SHP77 treated with DMSO at 0.1 percent for 48 hours (cell line): ENCODE data around the gene DAZAP1.
A peak's percentile ranks its signal among the peaks of the same experiment; 100 is the strongest.
"Not testable (repeated sequence)": the region's sequence is repeated elsewhere in the genome, so short reads cannot be mapped to it uniquely, and the experiment has no call there.

Source experiments
- DNase-seq: peaks from one replicate; lab custom pipeline; 2025; lab: John Stamatoyannopoulos, UW

Gene DAZAP1

DNA sequence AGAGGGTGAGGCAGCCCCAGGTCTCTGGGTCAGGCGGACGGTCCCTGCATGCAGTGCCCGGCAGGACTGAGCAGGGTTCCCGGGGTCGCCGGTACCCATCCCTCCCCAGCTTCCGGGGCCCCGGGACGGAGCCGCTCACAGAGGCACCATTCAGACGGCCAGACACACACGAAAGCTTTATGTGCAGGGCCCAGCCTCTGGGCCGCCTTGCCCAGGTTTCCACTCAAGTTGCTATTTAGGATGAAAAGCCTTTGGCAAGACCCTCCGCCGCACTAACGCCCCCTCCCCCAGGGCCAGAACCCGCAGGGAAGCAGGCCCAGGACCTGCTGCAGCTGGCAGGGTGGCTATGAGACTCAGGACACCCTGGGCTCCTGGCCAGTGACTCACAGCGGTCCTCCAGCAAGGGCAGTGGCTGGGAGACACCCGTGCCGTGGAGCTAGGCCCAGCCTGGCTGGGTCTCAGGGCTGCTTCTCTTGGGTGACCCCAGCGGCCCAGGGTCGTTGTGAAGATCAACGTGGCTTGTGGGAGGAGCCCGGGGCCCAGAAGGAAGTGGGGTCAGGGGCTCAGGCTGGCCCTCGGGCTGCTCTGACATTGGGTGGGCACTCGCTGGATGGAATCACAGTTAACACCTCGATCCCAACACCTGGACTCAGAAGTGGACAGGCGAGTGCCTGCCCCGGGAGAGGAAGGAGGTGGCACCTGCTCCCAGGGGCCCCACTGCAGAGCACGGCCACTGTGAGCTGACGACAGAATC lies 66.8 kb downstream of the DAZAP1 start:
- DNase-seq: no peak

DNA sequence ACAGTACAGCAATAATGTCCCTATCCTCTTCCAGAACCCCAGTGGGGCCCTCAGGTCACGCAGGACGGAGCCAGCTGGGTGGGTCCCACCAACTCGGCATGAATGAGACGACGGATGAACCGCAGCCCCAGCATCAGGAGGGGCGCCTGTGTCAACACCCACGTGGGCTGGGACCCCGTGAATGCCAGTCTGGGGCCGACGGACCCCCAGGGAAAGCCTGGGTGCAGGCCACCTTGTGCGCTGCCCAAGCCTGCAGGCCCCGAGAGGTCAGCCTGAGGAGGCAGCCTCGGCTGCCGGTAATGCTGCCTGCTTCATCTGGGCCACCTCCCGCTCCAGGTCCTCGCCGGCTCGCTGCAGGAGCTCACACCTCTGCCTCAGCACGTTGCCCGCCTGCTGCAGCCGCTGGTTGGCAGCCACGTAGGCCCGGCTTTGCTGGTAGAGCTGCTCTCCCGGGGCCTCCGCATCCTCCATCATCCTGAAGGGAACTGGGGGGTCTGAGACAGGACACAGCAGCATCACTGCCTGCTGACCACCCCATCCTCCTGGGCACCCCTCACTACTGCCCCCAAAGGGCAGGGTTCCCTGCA lies 67.5 kb downstream of the DAZAP1 start:
- no peak for DNase-seq

- DNase-seq: no peak
Observed at GRCh38 chr19:1475751-1476437, 68.5 kb downstream of the DAZAP1 start.

DNA sequence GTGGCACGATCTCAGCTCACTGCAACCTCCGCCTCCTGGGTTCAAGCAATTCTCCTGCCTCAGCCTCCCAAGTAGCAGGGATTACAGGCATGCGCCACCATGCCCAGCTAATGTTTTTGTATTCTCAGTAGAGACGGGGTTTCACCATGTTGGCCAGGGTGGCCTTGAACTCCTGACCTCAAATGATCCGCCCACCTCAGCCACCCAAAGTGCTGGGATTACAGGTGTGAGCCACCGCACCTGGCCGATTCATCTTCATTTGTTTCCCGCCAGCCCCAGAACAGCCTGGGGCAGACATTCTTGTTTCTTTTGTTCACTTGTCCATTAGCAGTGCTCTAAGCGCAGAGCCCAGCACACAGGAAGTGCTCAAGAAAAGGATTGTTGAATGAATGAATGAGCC lies 69.7 kb downstream of the DAZAP1 start:
- DNase-seq: not testable (repeated sequence)

GRCh38 chr19:1478934-1479707 lies 71.7 kb downstream of the DAZAP1 start, which contains the start of gene C19orf25:
Gene C19orf25, minus strand, starts transcription at chr19:1479215. Its CDS starts 312 bp downstream, at chr19:1478903.
- peak; percentile 89 for DNase-seq

DNA sequence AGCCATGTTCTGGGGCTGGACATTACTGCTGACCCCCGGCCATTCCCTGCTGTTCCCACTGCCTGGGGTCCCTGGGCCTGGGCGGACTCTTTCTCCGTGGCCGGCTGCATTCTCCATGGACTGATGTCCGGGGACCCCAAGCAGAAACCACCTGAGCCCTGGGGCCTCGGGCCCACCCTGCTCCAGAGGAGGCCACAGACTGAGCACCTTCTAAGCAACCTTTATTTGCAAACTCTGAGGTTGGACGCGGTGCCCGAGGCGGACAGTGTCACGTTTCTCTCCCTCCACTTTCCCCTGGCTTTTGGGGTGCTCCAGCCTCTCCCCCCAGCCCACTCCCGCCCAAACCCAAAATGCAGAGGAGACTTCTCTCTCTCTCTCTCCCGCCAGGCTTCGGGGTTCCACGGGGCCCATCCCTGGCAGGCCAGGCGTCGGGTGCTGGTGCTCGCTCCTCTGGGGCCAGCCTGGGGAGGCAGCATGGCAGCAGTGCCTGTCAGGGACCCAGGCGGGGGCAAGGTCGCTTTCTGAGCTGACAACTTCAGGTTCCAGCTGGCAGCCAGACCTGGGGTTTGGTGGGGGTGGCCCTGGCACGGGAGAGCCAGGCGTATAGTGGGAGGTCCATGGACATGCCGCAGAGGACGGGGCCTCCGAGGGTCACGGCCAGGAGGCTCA lies 74.0 kb downstream of the DAZAP1 start:
- no peak for DNase-seq

DNA sequence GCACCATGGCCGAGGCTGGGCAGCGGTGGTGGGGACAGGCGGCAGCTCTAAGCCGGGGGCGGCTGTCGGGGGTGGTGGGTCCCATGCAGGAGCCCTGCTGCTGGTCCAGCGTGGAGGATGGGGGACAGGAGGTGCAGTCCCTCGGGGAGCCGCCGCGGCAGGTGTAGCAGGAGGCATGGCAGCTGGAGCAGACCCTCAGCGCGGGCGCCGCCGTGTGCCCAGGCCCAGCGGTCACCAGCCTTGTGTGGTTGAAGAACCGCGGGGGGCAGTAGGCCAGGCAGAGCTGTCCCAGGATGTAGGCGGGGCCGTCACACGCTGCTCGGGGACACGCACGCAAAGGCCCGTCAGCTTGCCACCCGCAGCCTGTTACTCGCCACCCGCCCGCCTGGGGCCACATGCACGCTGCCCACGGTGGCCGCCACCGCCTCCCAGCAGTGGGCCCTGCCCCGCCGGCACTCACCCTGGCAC lies 74.5 kb downstream of the DAZAP1 start:
- no peak for DNase-seq

DNA sequence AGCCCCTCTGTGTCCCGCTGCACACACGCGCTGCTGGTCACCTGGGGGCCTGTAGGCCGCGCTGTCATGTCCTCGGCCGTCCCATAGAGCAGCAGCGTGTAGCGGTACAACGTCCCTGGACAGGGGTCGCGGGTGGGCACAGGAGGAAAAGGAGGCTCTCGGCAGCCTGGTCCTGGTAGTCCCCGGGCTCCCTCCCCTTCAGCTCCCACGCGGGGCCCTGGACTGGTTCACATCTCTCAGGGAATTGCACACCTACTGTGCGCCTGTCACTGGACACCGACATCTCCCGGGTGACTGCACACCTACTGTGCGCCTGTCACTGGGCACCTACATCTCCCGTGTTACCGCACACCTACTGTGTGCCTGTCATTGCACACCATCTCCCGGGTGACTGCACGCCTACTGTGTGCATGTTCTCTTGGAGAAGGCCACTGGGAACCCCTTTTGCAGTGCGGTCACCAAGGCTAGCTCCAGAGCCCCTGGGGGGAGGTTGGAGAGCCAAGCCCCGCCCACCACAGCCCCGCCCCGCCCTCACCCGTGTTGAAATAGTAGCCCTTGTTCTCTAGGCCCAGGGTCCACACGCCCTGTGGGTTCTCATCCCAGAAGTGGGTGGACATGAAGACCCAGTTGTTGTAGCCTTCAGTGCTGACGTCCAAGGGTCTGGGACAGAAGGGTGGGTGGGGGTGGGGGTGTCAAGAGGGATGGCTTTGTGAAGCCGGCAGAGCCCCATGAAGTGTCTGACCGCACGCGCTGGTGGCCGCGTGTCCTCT lies 75.2 kb downstream of the DAZAP1 start:
- no peak for DNase-seq

DNA sequence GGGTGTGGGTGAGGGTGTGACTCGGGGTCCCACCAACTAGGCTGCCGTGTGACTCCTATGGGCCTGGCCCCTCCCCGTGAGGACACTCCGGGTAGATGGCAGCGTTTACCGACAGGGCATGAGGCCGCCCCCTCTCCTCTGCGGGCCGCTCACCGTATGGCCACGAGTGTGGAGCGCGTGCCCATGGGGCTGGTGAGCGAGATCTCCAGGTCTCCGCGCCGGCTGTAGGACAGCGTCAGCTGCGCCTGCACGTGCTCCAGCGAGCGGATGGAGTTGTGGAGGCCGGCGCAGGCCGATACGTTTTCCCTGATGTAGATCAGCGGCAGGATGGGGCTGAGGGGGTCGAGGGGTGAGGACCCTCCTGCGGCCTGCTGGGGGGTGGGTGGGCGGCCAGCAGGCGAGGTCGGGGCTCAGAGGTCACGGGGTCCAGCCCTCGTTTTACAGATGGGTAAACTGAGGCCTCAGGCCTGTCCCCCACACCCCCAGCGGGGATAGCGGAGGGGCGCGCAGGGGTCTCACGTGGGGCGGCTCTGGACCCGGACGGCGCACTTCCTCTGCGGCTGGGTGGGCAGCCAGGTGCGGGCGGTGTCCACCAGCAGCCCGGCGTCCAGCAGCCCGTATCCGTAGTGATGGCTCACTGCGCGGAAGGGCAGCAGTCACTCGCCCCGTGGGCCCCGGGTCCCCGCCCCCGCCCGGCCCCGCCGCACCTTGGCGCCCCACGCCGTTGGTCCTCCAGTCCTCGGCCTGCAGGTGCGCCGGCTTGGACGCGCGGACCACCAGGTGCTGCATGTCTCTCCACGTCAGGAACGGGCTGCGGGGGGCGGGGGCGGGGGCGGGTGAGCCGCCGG lies 76.0 kb downstream of the DAZAP1 start:
- DNase-seq: no peak

GRCh38 chr19:1483979-1484428 lies 76.6 kb downstream of the DAZAP1 start:
- no peak for DNase-seq
